B cell (primary cell): ENCODE data around the gene PDCD4.

Experiments used
- EZH2 ChIP-seq: IDR thresholded peaks from 2 replicates; pipeline ENCODE4 v1.6.1; 2012; ENCODE audit warnings: borderline replicate concordance, low read depth, mild to moderate bottlenecking, moderate library complexity, low read length; ENCODE audit not compliant: insufficient read depth, poor library complexity, severe bottlenecking
- TF ChIP-seq, protein P1 (sequence below): fragments of 200-600 bp; IDR thresholded peaks from one replicate; pipeline ENCODE4 v1.8.0; 2022; ENCODE audit warnings: antibody characterized with exemption, mild to moderate bottlenecking

GRCh38 chr10:110873951-110874350 lies 2.2 kb downstream of the PDCD4 start:
- no peak for TF ChIP-seq EZH2
- TF ChIP-seq, protein P1, sequence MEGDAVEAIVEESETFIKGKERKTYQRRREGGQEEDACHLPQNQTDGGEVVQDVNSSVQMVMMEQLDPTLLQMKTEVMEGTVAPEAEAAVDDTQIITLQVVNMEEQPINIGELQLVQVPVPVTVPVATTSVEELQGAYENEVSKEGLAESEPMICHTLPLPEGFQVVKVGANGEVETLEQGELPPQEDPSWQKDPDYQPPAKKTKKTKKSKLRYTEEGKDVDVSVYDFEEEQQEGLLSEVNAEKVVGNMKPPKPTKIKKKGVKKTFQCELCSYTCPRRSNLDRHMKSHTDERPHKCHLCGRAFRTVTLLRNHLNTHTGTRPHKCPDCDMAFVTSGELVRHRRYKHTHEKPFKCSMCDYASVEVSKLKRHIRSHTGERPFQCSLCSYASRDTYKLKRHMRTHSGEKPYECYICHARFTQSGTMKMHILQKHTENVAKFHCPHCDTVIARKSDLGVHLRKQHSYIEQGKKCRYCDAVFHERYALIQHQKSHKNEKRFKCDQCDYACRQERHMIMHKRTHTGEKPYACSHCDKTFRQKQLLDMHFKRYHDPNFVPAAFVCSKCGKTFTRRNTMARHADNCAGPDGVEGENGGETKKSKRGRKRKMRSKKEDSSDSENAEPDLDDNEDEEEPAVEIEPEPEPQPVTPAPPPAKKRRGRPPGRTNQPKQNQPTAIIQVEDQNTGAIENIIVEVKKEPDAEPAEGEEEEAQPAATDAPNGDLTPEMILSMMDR = no peak
